Stimulated activated CD8-positive, alpha-beta memory T cell treated with anti-CD3 and anti-CD28 coated beads, Interleukin-4, amount 100 ng/mL, for 4 hours (primary cell): ENCODE measurements around the gene IL10RB.
"Not testable (repeated sequence)": the region's sequence is repeated elsewhere in the genome, so short reads cannot be mapped to it uniquely, and the experiment has no call there.

ENCODE experiments used
- DNase-seq, 2 donors: peaks; one replicate each; pipeline ENCODE4 v3.0.0-alpha.2; 2020; ENCODE audit warnings: low read depth in 2 of 2, low spot score in 1 of 2

IL10RB gene

GRCh38 chr21:33240404-33240803 is 25.8 kb upstream of the IL10RB start:
- DNase-seq, result no peak

DNA sequence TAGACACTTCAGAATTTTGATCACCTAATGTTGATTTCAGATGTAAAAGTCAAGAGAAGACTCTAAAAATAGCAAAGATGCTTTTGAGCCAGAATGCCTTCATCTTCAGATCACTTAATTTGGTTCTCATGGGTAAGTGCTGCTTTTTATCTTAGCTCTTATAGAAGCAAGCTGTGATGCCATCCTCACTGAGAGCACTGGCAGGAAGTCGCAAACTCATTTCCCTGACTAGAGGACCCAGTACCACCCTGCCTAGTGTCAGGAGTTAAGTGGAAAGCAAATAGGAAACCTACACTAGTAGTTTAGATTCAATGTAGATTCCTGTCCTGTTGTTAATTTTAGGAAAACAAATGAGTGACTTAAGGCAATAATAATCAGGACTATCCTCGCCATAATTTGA is 24.3 kb upstream of the IL10RB start:
- DNase-seq, result no peak

- DNase-seq, result not testable (repeated sequence)
These were observed 23.3 kb upstream of the IL10RB start for GRCh38 chr21:33242846-33243245.

DNA sequence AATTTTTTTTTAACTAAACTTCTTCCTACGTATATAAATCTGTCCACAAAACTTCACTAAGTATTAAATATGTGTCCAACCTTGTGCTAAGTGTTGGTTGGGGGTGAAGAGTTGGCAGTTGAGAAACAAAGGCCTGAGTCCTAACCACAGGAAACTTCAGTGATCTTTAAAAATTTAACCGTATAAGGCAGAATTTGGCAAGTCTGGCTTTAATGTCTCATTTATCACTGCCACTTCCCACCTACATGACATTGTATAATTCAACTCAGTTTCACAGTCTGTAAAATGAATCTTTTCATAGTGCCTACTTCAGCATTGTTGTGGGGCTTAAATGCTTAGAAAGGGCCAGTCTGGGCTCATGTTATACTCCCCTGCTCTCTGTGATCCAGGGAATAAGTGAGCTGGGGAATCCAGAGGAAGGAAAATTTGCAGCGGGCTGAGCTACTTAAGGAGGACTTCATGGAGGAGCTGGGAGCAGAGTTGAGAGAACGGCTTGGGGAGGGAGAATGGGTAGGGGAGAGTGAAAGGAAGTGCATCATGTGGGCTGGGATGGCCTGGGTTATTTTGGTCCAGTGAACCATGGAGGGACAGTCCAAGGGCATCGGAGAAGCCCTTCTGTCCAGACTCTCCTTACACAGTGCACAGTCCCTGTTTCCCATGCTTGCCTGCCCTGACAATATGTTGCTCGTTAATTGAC is 21.9 kb upstream of the IL10RB start:
- DNase-seq, result no peak

- DNase-seq, result no peak
These were observed 21.4 kb upstream of the IL10RB start for GRCh38 chr21:33244779-33245105.

DNA sequence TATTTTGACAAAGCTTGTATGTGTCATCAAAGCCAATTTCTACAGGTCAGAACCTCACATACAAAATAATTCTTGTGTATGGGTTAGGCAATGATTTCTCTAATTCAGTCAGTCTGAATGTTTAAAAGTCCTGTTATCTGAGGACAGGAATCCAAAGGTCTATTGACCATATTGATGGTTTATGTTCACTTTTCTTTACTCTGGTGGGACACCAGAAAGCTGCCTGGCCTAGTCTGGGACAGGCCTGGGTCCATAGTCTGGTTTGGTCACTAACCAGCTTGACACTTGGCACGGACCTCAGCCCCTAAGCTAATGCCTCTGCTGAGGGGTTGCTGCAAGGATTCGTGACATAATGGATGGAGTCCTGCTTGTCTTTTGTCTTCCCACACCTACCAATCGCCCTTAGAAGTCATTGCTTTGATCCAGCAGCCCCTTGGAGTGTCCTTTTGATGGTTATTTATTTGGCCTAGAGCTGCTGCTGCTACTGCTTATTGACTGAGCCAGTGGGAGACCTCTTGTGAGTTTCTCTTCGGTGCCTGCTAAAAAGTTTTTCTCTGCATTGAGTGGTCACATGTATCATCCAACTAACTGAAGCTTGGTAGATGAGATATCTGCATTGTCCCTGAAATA is 20.8 kb upstream of the IL10RB start:
- no peak for DNase-seq

DNA sequence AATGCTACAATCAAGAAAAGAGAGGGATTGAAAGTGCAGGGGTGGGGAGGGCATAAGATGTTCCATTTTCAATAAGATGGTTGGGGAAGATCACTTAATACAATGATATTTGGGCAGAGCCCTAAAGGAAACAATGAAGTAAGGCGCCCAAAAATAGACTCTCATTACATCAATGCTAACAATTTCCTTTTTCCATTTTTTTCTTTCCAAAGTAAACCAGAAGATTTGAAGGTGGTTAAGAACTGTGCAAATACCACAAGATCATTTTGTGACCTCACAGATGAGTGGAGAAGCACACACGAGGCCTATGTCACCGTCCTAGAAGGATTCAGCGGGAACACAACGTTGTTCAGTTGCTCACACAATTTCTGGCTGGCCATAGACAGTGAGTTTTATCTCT is 19.7 kb upstream of the IL10RB start:
- DNase-seq, result no peak

GRCh38 chr21:33246963-33247362 is 19.2 kb upstream of the IL10RB start:
- DNase-seq, result no peak

- DNase-seq, result no peak
These were observed 18.6 kb upstream of the IL10RB start for GRCh38 chr21:33247599-33247998.

DNA sequence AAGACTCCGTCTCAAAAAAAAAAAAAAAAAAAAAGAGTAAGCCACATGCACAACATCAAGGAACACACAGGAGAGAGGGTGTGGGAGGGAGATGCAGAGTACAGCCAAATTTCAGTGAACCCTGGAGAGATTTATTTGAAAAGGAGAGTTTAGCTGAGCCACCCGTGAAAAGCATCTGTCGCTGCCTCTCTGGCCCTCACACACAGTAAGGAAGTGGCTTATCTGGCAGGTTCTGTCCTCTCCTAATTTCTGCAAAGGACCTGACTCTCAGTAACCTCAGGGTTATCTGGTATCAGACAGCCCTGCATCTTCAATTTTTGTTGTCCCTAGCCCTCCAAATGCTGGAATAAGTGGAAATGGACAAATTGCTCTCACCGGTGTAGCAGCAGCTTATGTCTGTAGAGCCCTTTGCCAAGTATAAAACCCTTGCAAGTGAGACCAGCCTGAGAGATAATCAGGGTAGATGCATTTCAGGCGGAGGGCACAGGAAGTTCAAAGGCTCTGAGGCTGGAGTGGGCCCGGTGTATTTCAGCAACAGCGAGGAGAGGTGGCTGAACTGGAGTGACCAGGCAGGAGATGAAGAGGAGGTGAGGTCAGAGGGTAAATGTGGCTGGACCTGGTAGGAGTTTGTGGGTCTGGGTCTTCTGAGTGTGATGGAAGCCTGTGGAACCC is 16.7 kb upstream of the IL10RB start:
- DNase-seq, result no peak

DNA sequence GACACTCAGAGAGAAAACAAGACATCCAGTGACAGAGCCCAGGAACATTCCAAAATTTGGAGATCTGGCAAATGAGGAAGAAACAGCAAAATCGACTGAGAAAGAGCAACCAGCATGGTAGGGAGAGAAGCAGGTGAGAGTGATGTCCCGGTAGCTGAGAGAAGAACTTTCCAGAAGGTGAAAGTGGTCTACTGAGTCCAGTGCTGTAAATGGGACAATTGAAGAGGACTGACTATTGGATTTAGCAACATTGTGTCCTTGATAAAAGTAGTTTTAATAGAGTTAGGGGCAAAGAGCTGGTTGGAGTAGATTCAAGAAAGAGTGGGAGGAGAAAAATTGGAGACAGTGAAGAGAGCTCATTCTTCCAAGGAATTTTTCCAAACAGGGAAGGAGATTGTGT is 15.0 kb upstream of the IL10RB start:
- DNase-seq, result no peak

GRCh38 chr21:33253382-33253781 is 12.8 kb upstream of the IL10RB start:
- DNase-seq, result not testable (repeated sequence)

- DNase-seq, result no peak
These were observed 11.4 kb upstream of the IL10RB start for GRCh38 chr21:33254766-33255165.

- DNase-seq, result no peak
These were observed 10.8 kb upstream of the IL10RB start for GRCh38 chr21:33255404-33255803.

GRCh38 chr21:33256019-33256418 is 10.1 kb upstream of the IL10RB start:
- DNase-seq, result no peak

DNA sequence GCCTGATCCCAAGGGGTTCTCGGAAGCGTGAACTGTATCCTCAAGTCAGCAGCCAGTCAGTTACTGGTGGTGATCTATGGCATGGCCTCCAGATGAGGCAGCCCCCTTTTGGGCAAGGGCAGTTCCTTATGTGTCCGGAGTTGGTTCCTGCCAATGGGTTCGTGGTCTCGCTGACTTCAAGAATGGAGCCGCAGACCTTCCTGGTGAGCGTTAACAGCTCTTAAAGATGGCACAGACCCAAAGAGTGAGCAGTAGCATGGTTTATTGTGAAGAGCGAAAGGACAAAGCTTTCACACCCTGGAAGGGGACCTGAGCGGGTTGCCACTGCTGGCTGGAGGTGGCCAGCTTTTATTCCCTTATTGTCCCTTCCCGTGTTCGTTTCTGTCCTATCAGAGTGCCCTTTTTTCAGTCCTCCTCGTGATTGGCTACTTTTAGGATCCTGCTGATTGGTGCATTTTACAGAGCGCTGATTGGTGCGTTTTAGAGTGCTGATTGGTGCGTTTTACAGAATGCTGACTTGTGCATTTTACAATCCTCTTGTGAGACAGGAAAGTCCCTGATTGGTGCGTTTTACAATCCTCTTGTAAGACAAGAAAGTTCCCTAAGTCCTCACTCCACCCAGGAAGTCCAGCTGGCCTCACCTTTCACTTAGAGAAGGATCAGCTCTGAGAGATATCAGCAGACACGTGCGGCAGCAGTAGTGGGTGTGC is 8.9 kb upstream of the IL10RB start:
- DNase-seq, result no peak

- no peak for DNase-seq
These were observed 7.7 kb upstream of the IL10RB start for GRCh38 chr21:33258475-33258874.

GRCh38 chr21:33259428-33259827 is 6.7 kb upstream of the IL10RB start:
- no peak for DNase-seq

- no peak for DNase-seq
These were observed 6.2 kb upstream of the IL10RB start for GRCh38 chr21:33259995-33260394.

- DNase-seq, result no peak
These were observed 4.5 kb upstream of the IL10RB start for GRCh38 chr21:33261635-33262034.

DNA sequence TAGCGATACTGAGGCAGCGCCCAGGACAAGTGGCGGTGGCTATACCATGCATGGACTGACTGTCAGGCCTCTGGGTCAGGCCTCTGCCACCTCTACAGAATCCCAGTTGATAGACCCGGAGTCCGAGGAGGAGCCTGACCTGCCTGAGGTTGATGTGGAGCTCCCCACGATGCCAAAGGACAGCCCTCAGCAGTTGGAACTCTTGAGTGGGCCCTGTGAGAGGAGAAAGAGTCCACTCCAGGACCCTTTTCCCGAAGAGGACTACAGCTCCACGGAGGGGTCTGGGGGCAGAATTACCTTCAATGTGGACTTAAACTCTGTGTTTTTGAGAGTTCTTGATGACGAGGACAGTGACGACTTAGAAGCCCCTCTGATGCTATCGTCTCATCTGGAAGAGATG is 3.2 kb upstream of the IL10RB start:
- DNase-seq, result no peak

DNA sequence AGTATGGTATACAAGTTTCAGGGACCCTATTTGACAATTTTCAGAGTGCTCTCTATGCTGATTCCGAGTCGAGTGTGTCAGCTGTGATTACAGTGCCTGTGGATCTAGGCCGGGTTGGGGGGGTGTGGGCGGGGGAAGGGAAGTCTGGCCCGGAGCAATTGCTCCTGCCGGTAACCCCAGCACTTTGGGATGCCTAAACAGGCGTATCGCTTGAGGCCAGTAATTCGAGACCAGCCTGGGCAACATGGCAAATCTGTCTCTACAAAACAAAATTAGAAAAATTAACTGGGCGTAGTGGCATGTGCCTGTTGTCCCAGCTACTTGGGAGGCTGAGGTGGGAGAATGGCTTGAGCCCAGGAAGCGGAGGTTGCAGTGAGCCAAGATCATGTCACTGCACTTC is 1.6 kb upstream of the IL10RB start:
- DNase-seq, result no peak
